Measurements from ENCODE around the gene NNT. TPM values are rescaled to one million over a fixed set of nuclear protein-coding genes. Genes with fewer than 3 reads are reported as not detected.

The NNT gene
- total RNA-seq, 1 experiment from 2014 or later = 18.1 TPM

- no peak for DNase-seq (ENCODE audit: low spot score)
- in situ Hi-C loops (cut with HindIII; ENCODE audit: low sequenced_read_pairs) = no loop called here
Observed at GRCh38 chr5:43619380-43619779, 16.4 kb downstream of the NNT start.

GRCh38 chr5:43619911-43620310, 16.9 kb downstream of the NNT start:
- in situ Hi-C loops (cut with HindIII; ENCODE audit: low sequenced_read_pairs) = no loop called here
- no peak for DNase-seq (ENCODE audit: low spot score)

- no peak for DNase-seq (ENCODE audit: low spot score)
- in situ Hi-C loops (cut with HindIII; ENCODE audit: low sequenced_read_pairs) = no loop called here
Observed at GRCh38 chr5:43620944-43621505, 18.0 kb downstream of the NNT start.

GRCh38 chr5:43622074-43622473, 19.1 kb downstream of the NNT start:
- DNase-seq (ENCODE audit: low spot score) = no peak
- in situ Hi-C loops (cut with HindIII; ENCODE audit: low sequenced_read_pairs) = no loop called here

GRCh38 chr5:43623048-43623680, 20.2 kb downstream of the NNT start:
- DNase-seq (ENCODE audit: low spot score) = no peak
- in situ Hi-C loops (cut with HindIII; ENCODE audit: low sequenced_read_pairs) = no loop called here

GRCh38 chr5:43627028-43627427, 24.0 kb downstream of the NNT start:
- in situ Hi-C loops (cut with HindIII; ENCODE audit: low sequenced_read_pairs) = no loop called here
- peak; percentile 51 for DNase-seq (ENCODE audit: low spot score)

- DNase-seq (ENCODE audit: low spot score) = peak; percentile 94
- in situ Hi-C loops (cut with HindIII; ENCODE audit: low sequenced_read_pairs) = no loop called here
Observed at GRCh38 chr5:43631182-43631910, 28.4 kb downstream of the NNT start.

GRCh38 chr5:43634621-43635020, 31.6 kb downstream of the NNT start:
- in situ Hi-C loops (cut with HindIII; ENCODE audit: low sequenced_read_pairs) = no loop called here

GRCh38 chr5:43635374-43635773, 32.4 kb downstream of the NNT start:
- DNase-seq (ENCODE audit: low spot score) = no peak
- in situ Hi-C loops (cut with HindIII; ENCODE audit: low sequenced_read_pairs) = no loop called here

More at GRCh38 chr5:43634621-43635020, 31.6 kb downstream of the NNT start:
- no peak for DNase-seq (ENCODE audit: low spot score)

GRCh38 chr5:43636076-43636475, 33.1 kb downstream of the NNT start:
- in situ Hi-C loops (cut with HindIII; ENCODE audit: low sequenced_read_pairs) = no loop called here
- no peak for DNase-seq (ENCODE audit: low spot score)

GRCh38 chr5:43637416-43637815, 34.4 kb downstream of the NNT start:
- in situ Hi-C loops (cut with HindIII; ENCODE audit: low sequenced_read_pairs) = no loop called here
- no peak for DNase-seq (ENCODE audit: low spot score)

- DNase-seq (ENCODE audit: low spot score) = no peak
- in situ Hi-C loops (cut with HindIII; ENCODE audit: low sequenced_read_pairs) = no loop called here
Observed at GRCh38 chr5:43638107-43638506, 35.1 kb downstream of the NNT start.

GRCh38 chr5:43638546-43638945, 35.6 kb downstream of the NNT start:
- in situ Hi-C loops (cut with HindIII; ENCODE audit: low sequenced_read_pairs) = no loop called here
- no peak for DNase-seq (ENCODE audit: low spot score)

GRCh38 chr5:43639566-43639965, 36.6 kb downstream of the NNT start:
- no peak for DNase-seq (ENCODE audit: low spot score)
- in situ Hi-C loops (cut with HindIII; ENCODE audit: low sequenced_read_pairs) = no loop called here

- in situ Hi-C loops (cut with HindIII; ENCODE audit: low sequenced_read_pairs) = no loop called here
- no peak for DNase-seq (ENCODE audit: low spot score)
Observed at GRCh38 chr5:43642428-43642827, 39.4 kb downstream of the NNT start.

- in situ Hi-C loops (cut with HindIII; ENCODE audit: low sequenced_read_pairs) = no loop called here
- DNase-seq (ENCODE audit: low spot score) = no peak
Observed at GRCh38 chr5:43643327-43643726, 40.3 kb downstream of the NNT start.

GRCh38 chr5:43643750-43644149, 40.8 kb downstream of the NNT start:
- peak; percentile 88 for DNase-seq (ENCODE audit: low spot score)
- in situ Hi-C loops (cut with HindIII; ENCODE audit: low sequenced_read_pairs) = no loop called here

- in situ Hi-C loops (cut with HindIII; ENCODE audit: low sequenced_read_pairs) = no loop called here
- no peak for DNase-seq (ENCODE audit: low spot score)
Observed at GRCh38 chr5:43646992-43647391, 44.0 kb downstream of the NNT start.

- in situ Hi-C loops (cut with HindIII; ENCODE audit: low sequenced_read_pairs) = no loop called here
- no peak for DNase-seq (ENCODE audit: low spot score)
Observed at GRCh38 chr5:43647789-43648188, 44.8 kb downstream of the NNT start.

GRCh38 chr5:43648499-43649124, 45.6 kb downstream of the NNT start:
- in situ Hi-C loops (cut with HindIII; ENCODE audit: low sequenced_read_pairs) = no loop called here

More at GRCh38 chr5:43648499-43649124, 45.6 kb downstream of the NNT start:
- DNase-seq (ENCODE audit: low spot score) = no peak

Measured in G401 (cell line).